ENCODE measurements around the gene DMD.

Gene DMD

GRCh38 chrX:31093639-31093975, 2117.7 kb downstream of the DMD start:
- TF ChIP-seq EZH2phosphoT487 (IDR thresholded peaks at IDR 0.05; ENCODE audit: low read length) (no peak), CTCF (IDR thresholded peaks at IDR 0.05; ENCODE audit: low read length) (no peak), EZH2 (optimal IDR thresholded peaks at IDR 0.05; ENCODE audit: low read depth, low read length) (no peak)
- H3K79me2 ChIP-seq (ENCODE audit: low read length) = no peaks in the 10 kb centered on the region
- H3K4me3 ChIP-seq (ENCODE audit: low read length) = no peak overlapping the region
- no peaks in the 10 kb centered on the region for H3K9me2 ChIP-seq (replicated peaks; ENCODE audit: insufficient read depth, low read length)
- no peaks in the 10 kb centered on the region for H4K20me1 ChIP-seq (ENCODE audit: insufficient read depth, low read length)
- H3K4me2 ChIP-seq (ENCODE audit: low read depth, low read length) = no peak overlapping the region
- no peaks in the 10 kb centered on the region for H3K27me3 ChIP-seq (replicated peaks; ENCODE audit: insufficient read depth, low read length)
- no peaks in the 10 kb centered on the region for H3K36me3 ChIP-seq (replicated peaks; ENCODE audit: insufficient read depth, low read length)
- no peaks in the 10 kb centered on the region for H3K9me3 ChIP-seq (replicated peaks; ENCODE audit: insufficient read depth, low read length)
- no peaks in the 10 kb centered on the region for H3F3A ChIP-seq (ENCODE audit: insufficient read depth, low read length)
- no peak overlapping the region for H3K27ac ChIP-seq (ENCODE audit: low read length)
- H3K9ac ChIP-seq (ENCODE audit: low read length) = no peak overlapping the region
- H2AFZ ChIP-seq (ENCODE audit: low read length) = no peak overlapping the region
- H3K4me1 ChIP-seq (ENCODE audit: low read length) = no peaks in the 10 kb centered on the region
- no peak for DNase-seq

DNA sequence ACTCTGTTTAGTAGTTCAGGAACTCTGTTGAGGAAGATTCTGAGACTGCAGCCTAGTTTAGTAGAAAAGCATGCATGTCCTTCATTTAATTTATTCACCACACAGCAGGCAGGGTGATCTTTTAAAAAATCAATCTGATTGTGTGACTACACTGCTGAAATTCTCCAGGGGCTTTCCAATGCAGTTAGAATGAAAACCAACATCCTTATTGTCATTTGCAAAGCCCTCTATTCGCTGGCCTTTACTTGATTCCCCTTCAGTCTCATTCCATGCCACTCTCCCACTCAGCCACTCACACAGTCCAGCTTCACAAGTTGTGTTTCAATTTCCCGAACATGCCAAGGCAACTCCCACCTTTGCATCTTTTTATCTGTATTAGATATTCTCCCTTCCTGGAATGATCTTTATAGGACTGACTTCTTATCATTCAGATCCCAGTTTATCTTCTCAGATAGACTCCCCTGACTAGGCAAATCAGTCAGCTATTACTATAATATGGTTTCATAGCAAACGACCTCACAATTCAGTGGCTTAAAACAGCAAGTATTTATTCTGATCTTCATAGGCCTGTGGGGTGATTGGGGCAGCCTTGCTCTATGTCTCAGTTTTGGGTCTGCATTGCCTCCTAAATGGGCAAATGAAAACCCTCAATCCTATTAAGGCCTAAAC, 2118.2 kb downstream of the DMD start:
- H3K4me3 ChIP-seq (ENCODE audit: low read length) = no peak overlapping the region
- no peak overlapping the region for H3K4me2 ChIP-seq (ENCODE audit: low read depth, low read length)
- no peak for TF ChIP-seq EZH2phosphoT487 (IDR thresholded peaks at IDR 0.05; ENCODE audit: low read length)
- TF ChIP-seq CTCF (IDR thresholded peaks at IDR 0.05; ENCODE audit: low read length) = no peak
- no peak for TF ChIP-seq EZH2 (optimal IDR thresholded peaks at IDR 0.05; ENCODE audit: low read depth, low read length)
- H3K36me3 ChIP-seq (replicated peaks; ENCODE audit: insufficient read depth, low read length) = no peaks in the 10 kb centered on the region
- no peaks in the 10 kb centered on the region for H3K27me3 ChIP-seq (replicated peaks; ENCODE audit: insufficient read depth, low read length)
- no peaks in the 10 kb centered on the region for H4K20me1 ChIP-seq (ENCODE audit: insufficient read depth, low read length)
- H3K79me2 ChIP-seq (ENCODE audit: low read length) = no peaks in the 10 kb centered on the region
- H3K9me3 ChIP-seq (replicated peaks; ENCODE audit: insufficient read depth, low read length) = no peaks in the 10 kb centered on the region
- H3F3A ChIP-seq (ENCODE audit: insufficient read depth, low read length) = no peaks in the 10 kb centered on the region
- no peak overlapping the region for H3K27ac ChIP-seq (ENCODE audit: low read length)
- no peak overlapping the region for H2AFZ ChIP-seq (ENCODE audit: low read length)
- no peaks in the 10 kb centered on the region for H3K9me2 ChIP-seq (replicated peaks; ENCODE audit: insufficient read depth, low read length)
- DNase-seq = no peak
- H3K4me1 ChIP-seq (ENCODE audit: low read length) = no peaks in the 10 kb centered on the region
- H3K9ac ChIP-seq (ENCODE audit: low read length) = no peak overlapping the region

DNA sequence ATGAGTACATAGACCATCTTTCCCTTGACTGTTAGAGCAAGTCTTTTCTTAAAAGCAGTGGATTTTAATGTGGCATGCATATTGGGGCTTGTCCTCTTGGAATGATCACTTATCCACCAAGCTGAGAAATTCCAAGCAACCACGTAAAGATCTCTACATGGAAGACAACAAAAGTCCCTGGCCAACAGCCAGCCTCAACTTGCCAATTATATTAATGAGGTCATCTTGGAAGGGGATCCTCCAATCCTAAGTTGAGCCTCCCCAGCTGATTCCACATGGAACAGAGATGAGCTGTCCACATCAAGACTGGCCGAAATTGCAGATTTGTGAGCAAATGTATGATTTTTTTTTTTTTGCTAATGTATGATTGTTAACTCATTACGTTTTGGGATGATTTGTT, 2118.9 kb downstream of the DMD start:
- Histone ChIP-seq H3K4me2 (ENCODE audit: low read depth, low read length) (no peak overlapping the region), H3K36me3 (replicated peaks; ENCODE audit: insufficient read depth, low read length) (no peaks in the 10 kb centered on the region), H4K20me1 (ENCODE audit: insufficient read depth, low read length) (no peaks in the 10 kb centered on the region), H3K4me1 (ENCODE audit: low read length) (no peaks in the 10 kb centered on the region), H3K27ac (ENCODE audit: low read length) (no peak overlapping the region), H3K27me3 (replicated peaks; ENCODE audit: insufficient read depth, low read length) (no peaks in the 10 kb centered on the region), H3K9me3 (replicated peaks; ENCODE audit: insufficient read depth, low read length) (no peaks in the 10 kb centered on the region), H2AFZ (ENCODE audit: low read length) (no peak overlapping the region), H3K9me2 (replicated peaks; ENCODE audit: insufficient read depth, low read length) (no peaks in the 10 kb centered on the region), H3K9ac (ENCODE audit: low read length) (no peak overlapping the region), H3K79me2 (ENCODE audit: low read length) (no peaks in the 10 kb centered on the region), H3K4me3 (ENCODE audit: low read length) (no peak overlapping the region), H3F3A (ENCODE audit: insufficient read depth, low read length) (no peaks in the 10 kb centered on the region)
- no peak for DNase-seq
- no peak for TF ChIP-seq EZH2 (optimal IDR thresholded peaks at IDR 0.05; ENCODE audit: low read depth, low read length)
- TF ChIP-seq CTCF (IDR thresholded peaks at IDR 0.05; ENCODE audit: low read length) = no peak
- no peak for TF ChIP-seq EZH2phosphoT487 (IDR thresholded peaks at IDR 0.05; ENCODE audit: low read length)

Measured in MM.1S (cell line).